C4-2B (cell line): Measurements from ENCODE around the gene TLE3.

Experiments
- ZFX ChIP-seq: fragments of 450-650 bp; IDR thresholded peaks from 2 replicates; pipeline ENCODE4 v1.6.1; 2017
- TF ChIP-seq, protein P1 (sequence below): fragments of 450-650 bp; conservative IDR thresholded peaks from 2 replicates; pipeline ENCODE4 v1.5.1; 2017; ENCODE audit warnings: mild to moderate bottlenecking

GRCh38 chr15:70035719-70036077 lies 62.0 kb downstream of the TLE3 start:
- TF ChIP-seq, protein P1, sequence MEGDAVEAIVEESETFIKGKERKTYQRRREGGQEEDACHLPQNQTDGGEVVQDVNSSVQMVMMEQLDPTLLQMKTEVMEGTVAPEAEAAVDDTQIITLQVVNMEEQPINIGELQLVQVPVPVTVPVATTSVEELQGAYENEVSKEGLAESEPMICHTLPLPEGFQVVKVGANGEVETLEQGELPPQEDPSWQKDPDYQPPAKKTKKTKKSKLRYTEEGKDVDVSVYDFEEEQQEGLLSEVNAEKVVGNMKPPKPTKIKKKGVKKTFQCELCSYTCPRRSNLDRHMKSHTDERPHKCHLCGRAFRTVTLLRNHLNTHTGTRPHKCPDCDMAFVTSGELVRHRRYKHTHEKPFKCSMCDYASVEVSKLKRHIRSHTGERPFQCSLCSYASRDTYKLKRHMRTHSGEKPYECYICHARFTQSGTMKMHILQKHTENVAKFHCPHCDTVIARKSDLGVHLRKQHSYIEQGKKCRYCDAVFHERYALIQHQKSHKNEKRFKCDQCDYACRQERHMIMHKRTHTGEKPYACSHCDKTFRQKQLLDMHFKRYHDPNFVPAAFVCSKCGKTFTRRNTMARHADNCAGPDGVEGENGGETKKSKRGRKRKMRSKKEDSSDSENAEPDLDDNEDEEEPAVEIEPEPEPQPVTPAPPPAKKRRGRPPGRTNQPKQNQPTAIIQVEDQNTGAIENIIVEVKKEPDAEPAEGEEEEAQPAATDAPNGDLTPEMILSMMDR = no peak
- TF ChIP-seq ZFX = no peak
